ENCODE results near the gene PNPLA5. TPM values are rescaled to one million over a fixed set of nuclear protein-coding genes. Genes with fewer than 3 reads are reported as not detected.
"Not testable (repeated sequence)": the region's sequence is repeated elsewhere in the genome, so short reads cannot be mapped to it uniquely, and the experiment has no call there.

Gene PNPLA5, protein sequence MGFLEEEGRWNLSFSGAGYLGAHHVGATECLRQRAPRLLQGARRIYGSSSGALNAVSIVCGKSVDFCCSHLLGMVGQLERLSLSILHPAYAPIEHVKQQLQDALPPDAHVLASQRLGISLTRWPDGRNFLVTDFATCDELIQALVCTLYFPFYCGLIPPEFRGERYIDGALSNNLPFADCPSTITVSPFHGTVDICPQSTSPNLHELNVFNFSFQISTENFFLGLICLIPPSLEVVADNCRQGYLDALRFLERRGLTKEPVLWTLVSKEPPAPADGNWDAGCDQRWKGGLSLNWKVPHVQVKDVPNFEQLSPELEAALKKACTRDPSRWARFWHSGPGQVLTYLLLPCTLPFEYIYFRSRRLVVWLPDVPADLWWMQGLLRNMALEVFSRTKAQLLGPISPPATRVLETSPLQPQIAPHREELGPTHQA
- not detected for polyA plus RNA-seq (ENCODE audit: insufficient read length)

- no peak for DNase-seq
Measured at GRCh38 chr22:43891360-43892182, at the start of gene PNPLA5. PNPLA5 (minus strand) TSS chr22:43892013; CDS start chr22:43891880, 133 bp downstream.

GRCh38 chr22:43941449-43941848 lies 49.6 kb upstream of the PNPLA5 start:
- DNase-seq: no peak

DNA sequence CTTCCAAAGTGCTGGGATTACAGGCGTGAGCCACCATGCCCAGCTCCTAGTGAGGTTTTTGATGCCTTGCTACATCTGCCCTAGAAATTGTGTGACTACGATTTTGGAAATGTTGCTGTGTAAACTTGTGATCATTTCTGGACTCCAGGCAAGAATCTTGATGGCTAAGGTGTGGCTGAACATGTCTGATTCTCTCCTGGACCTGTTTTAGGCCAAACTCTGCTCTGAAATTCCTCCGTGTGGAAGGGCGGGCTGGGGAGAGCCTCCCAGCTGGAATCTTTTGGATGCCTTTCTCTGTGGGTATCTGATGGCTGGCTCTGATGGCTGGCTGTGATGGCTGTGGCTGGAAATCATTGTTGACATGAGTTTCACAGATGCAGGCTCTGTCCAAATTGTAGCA lies 40.0 kb upstream of the PNPLA5 start:
- no peak for DNase-seq

GRCh38 chr22:43928908-43929307 lies 37.1 kb upstream of the PNPLA5 start:
- DNase-seq: no peak

GRCh38 chr22:43928468-43928867 lies 36.7 kb upstream of the PNPLA5 start:
- no peak for DNase-seq

- no peak for DNase-seq
Measured at GRCh38 chr22:43926349-43926710, 34.5 kb upstream of the PNPLA5 start.

DNA sequence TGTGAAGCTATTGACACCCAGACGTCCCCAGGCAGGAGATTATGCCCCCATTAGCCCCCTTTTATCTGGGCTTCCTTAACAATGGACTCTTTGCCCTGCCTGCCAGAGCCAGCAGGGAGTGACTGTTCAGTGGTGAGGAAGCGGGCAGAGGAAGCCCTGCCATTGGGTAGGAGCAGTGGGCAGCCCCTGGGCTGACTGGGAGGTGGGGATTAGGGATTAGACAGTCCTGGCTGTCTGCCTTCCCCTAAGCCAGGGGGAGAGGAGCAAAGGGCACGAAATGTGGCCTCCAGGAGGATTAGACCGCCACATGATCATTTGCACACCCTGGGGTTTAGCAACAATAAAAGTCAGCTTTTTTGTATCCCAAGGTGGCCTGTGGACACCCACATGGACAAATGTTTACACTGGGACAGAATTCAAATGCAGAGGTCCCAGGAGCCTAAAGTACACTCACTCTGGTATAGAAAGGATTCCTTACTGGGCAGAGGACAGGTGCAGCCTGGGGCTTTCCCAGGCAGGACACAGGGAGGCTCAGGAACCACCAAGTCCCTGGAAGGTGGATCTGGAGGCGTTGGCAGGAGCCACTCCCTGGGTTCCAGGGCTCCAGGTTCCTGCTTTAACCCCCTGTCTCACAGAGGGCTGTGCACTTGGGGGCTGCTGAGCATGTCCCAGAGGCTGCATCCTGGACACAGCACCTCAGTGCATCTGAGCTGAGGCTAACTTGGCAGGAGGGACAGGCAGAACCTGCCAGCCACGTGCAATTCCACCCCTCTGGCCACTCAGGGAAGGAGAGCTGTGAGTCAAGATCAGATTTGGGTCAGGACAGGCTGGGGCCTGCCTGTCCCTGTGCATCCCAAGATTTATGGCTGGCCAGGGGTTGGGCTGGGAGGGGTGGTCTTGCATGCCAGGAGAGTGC lies 33.9 kb upstream of the PNPLA5 start:
- DNase-seq: no peak

DNA sequence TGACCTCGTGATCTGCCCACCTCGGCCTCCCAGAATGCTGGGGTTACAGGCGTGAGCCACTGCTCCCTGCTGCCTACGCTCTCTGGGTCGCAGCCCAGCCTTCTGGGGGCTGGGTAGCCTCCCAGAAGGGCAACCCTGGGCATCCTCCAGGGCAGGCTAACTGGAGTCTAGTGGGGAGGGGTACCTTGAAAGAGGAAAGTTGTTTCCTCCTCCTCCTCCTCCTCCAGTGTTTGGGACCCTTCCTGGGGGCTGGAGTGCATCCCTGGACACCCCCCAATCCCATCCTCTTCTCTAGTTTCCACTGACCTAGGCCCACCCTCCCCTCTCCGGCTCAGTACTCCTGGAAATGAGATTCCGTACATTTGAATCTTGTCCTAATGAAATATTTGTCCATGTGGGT lies 33.1 kb upstream of the PNPLA5 start:
- no peak for DNase-seq

DNA sequence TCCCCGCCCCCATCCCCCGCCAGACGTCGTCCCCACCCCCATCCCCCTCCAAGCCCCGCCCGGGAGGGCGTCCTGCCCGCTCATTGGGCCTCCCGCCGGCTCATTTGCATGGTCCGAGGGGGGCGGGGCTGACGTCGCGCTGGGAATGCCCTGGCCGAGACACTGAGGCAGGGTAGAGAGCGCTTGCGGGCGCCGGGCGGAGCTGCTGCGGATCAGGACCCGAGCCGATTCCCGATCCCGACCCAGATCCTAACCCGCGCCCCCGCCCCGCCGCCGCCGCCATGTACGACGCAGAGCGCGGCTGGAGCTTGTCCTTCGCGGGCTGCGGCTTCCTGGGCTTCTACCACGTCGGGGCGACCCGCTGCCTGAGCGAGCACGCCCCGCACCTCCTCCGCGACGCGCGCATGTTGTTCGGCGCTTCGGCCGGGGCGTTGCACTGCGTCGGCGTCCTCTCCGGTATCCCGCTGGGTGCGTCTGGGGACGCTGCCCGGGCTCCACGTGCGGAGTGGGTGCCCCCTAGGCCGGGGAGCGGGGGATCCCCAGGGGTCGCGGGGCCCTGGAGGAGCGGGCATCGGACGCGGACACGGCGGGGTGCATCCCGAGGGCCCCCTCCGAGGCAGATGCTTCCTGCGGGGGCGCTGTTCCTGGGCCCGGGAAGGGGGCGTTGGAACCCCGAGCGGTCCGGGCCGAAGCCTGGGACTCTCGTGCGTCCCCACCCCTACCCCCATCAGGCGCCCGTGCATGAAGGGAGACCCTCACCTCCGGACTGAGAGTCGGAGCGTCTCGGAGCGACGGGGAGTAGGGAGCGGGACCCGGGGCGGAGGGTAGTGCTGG lies 32.0 kb upstream of the PNPLA5 start, which contains the start of gene PNPLA3:
Gene PNPLA3 (plus strand): TSS at position 175 of the 834 bp plus-strand sequence. CDS start 107 bp downstream, at position 282.
- peak; percentile 91 for DNase-seq

DNA sequence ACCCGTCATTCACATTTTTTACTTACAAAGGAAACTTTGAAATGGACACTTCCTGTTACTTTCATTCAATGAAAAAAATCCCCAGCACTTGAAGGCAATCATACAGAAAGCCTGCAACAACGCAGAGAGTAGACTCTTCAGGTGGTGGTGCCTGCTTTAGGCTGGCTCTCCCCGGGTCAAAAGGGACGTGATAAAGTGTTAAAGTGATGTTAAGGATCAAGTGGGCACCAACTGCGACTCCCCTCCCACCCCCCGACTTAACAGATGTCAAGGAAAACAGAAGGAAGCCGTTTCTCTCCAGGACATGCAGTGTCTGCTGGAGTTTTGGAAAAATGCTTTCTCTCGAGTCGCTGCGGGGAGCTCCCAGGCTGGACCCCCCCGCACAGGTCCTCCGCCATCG lies 31.4 kb upstream of the PNPLA5 start:
- DNase-seq: no peak

GRCh38 chr22:43922123-43922522 lies 30.3 kb upstream of the PNPLA5 start:
- no peak for DNase-seq

- DNase-seq: no peak
Measured at GRCh38 chr22:43921370-43921769, 29.6 kb upstream of the PNPLA5 start.

DNA sequence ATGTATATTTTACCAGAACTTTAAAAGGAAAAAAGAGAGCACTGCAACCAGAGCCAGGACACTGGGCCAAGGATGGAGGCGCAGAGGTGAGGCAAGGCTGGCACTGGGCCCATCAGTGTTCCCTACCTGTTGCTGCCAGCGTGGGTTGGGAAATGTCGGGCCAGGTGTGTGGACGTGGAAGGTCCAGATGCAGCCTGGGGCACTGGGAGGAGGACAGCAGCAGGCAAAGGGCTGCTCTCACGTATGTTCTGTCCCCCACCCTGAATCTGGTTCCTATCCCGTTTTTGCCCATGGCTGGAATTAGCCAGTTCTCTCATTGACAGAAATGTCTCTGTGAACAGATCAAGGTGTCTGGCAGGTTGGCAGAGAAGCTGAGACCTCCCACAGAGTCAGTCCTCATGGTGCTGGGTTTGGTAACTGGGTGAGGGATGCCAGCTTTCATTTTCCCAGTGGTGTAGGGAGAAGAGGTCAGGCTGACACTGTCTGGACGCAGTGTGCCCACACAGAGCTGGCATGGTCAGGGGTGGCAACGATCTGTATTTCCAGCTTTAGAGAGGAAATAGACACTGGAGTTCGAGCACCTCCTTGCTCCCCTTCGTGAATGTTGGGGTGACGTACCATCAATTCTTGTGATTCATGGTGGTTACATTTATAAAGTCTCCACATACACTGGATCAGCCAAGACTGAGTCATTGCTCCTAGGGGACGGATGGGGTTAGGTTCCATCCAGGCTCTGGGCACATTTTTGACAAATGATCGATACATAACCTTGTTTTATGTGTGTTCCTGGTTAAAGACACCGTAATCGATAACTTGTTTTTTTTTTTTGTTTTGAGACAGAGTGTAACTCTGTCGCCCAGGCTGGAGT lies 27.5 kb upstream of the PNPLA5 start:
- no peak for DNase-seq

GRCh38 chr22:43917521-43917920 lies 25.7 kb upstream of the PNPLA5 start:
- no peak for DNase-seq

DNA sequence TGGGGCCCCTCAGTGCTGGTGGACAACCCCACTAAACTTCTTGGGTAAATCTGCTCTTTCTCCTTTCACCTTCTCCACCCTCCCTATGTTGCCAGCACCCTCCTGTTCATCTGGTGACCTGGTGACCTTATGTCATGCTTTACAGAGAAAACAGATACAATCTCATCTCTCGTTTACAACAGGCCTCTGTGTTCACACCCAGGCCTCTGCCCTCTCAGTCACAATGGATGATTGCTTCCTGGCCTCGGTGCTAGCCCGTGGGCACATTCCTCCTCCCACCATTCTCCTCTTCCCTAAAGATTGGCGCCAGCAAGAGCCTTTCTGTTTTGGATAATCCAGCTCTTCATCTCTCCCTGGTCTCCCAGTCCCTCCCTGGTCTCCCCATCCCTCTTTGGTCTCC lies 19.5 kb upstream of the PNPLA5 start:
- no peak for DNase-seq

- DNase-seq: no peak
Measured at GRCh38 chr22:43910178-43910695, 18.4 kb upstream of the PNPLA5 start.

- DNase-seq: no peak
Measured at GRCh38 chr22:43909708-43910107, 17.9 kb upstream of the PNPLA5 start.

DNA sequence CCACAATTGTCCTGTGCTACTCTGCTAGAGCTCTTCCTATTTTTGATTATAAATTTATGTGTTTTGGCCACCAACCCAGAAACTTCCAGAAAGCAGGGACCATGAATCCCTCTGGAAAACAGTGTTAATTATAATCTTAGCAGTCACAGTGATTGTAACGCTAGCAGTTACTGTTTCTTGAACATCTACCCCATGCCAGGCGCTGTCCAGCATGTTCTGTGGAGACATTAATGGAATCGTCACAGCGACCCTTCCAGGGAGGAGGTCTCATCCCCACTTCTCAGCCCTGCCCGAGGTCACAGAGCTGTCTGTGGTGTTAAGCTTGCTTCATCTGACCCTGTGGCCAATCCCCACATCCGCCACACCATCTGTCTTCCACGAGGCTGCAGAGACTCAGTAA lies 13.9 kb upstream of the PNPLA5 start:
- DNase-seq: no peak

DNA sequence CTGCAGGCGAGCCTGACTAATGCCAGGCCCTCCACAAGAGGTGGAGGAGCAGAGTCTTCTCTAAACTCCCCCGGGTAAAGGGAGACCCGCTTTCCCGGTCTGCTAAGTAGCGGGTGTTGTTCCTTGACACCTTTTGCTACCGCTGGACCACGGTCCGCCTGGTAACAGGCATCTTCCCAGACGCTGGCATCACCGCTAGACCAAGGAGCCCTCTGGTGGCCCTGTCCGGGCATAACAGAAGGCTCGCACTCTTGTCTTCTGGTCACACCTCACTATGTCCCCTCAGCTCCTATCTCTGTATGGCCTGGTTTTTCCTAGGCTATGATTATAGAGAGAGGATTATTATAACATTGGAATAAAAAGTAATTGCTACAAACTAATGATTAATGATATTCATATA lies 12.6 kb upstream of the PNPLA5 start:
- not testable (repeated sequence) for DNase-seq

DNA sequence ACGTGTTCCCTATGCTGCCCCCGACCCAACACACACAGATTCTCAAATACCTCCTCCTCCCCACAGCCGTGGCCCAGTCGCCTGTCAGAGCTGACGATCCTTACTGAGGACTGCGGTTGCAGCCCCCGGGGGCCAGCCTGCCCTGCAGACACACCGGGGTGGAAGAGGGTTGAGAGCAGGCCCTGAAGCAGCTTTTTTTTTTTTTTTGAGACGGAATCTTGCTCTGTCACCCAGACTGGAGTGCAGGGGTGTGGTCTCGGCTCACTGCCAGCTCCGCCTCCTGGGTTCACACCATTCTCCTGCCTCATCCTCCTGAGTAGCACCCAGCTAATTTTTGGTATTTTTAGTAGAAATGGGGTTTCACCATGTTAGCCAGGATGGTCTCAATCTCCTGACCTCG lies 11.2 kb upstream of the PNPLA5 start:
- not testable (repeated sequence) for DNase-seq
